Urinary bladder (tissue), 4 donors: ENCODE measurements around the gene LTA. TPM values are rescaled to one million over a fixed set of nuclear protein-coding genes. Genes with fewer than 3 reads are reported as not detected.
"Not testable (repeated sequence)": the region's sequence is repeated elsewhere in the genome, so short reads cannot be mapped to it uniquely, and the experiment has no call there.

Experiments
- DNase-seq: peaks from one replicate; pipeline ENCODE4 v3.0.0-alpha.2; 2015; ENCODE audit errors: extremely low spot score
- H3K27ac ChIP-seq: one replicate; pipeline ENCODE4 v1.5.1; 2013; ENCODE audit warnings: low read depth, mild to moderate bottlenecking, moderate library complexity
- H3K36me3 ChIP-seq: one replicate; pipeline ENCODE4 v1.6.1; 2013; ENCODE audit warnings: mild to moderate bottlenecking, moderate library complexity; ENCODE audit not compliant: insufficient read depth
- H3K4me1 ChIP-seq: one replicate; pipeline ENCODE4 v1.6.1; 2013; ENCODE audit warnings: mild to moderate bottlenecking, moderate library complexity; ENCODE audit not compliant: insufficient read depth
- H3K4me3 ChIP-seq: one replicate; pipeline ENCODE4 v1.5.1; 2013; ENCODE audit warnings: low read depth, low read length
- WGBS: extraction: QIAGEN DNeasy Blood & Tissue Kit; methylation state at CpG from one replicate; pipeline ENCODE4 v1.1.7; 2013; 5-methylcytosine and 5-hydroxymethylcytosine counted together
- polyA plus RNA-seq: library from polyadenylated mRNA; stranded (reverse); fragments of 200-250 nt; gene quantifications from one replicate; pipeline ENCODE4 v1.2.3, GENCODE V29; 2013
- total RNA-seq: library from RNA; depleted of rRNA; stranded (reverse); fragments of >200 nt; gene quantifications from one replicate; pipeline ENCODE4 v1.2.3, GENCODE V29; 2014
- donor health status: healthy with polysubstance abuse.
- donor health status: healthy.

The LTA gene
- total and polyA plus RNA-seq, 2 donors, result 0.06 TPM; not detected in 1

- no peaks in the 10 kb centered on the region for H3K36me3 ChIP-seq
- DNase-seq, result no peak
- peaks cover 2% of the 10 kb centered on the region for H3K4me1 ChIP-seq
- WGBS, result 73% methylated on average over 24 of the region's 24 CpGs
- peak overlapping the region; percentile 53 for H3K27ac ChIP-seq
- peak overlapping the region; percentile 29 for H3K4me3 ChIP-seq
Observed at GRCh38 chr6:31547727-31548543, 24.2 kb upstream of the LTA start.

GRCh38 chr6:31548544-31548873 is 23.6 kb upstream of the LTA start:
- 90% methylated on average over 2 of the region's 2 CpGs for WGBS
- Histone ChIP-seq H3K36me3 (no peaks in the 10 kb centered on the region), H3K4me1 (peaks cover 2% of the 10 kb centered on the region), H3K27ac (no peak overlapping the region), H3K4me3 (no peak overlapping the region)
- DNase-seq, result no peak

GRCh38 chr6:31551371-31551770 is 20.7 kb upstream of the LTA start:
- H3K36me3 ChIP-seq, H3K4me1 ChIP-seq, H3K27ac ChIP-seq, H3K4me3 ChIP-seq, DNase-seq: not testable (repeated sequence)
- 52% methylated on average over 5 of the region's 5 CpGs for WGBS

- H3K4me1 ChIP-seq, result no peaks in the 10 kb centered on the region
- no peak for DNase-seq
- H3K27ac ChIP-seq, result no peak overlapping the region
- H3K36me3 ChIP-seq, result no peaks in the 10 kb centered on the region
- WGBS, result 79% methylated on average over 3 of the region's 3 CpGs
- no peak overlapping the region for H3K4me3 ChIP-seq
Observed at GRCh38 chr6:31556307-31556706, 15.8 kb upstream of the LTA start.

- Histone ChIP-seq H3K36me3 (no peaks in the 10 kb centered on the region), H3K27ac (no peak overlapping the region), H3K4me1 (no peaks in the 10 kb centered on the region), H3K4me3 (no peak overlapping the region)
- no peak for DNase-seq
- WGBS, result 76% methylated on average over 24 of the region's 24 CpGs
Observed at GRCh38 chr6:31557443-31558317, 14.4 kb upstream of the LTA start.

GRCh38 chr6:31558318-31558625 is 13.8 kb upstream of the LTA start:
- WGBS, result 87% methylated on average over 8 of the region's 8 CpGs
- H3K36me3 ChIP-seq, result no peaks in the 10 kb centered on the region
- no peak overlapping the region for H3K27ac ChIP-seq
- no peaks in the 10 kb centered on the region for H3K4me1 ChIP-seq
- no peak overlapping the region for H3K4me3 ChIP-seq
- no peak for DNase-seq

- no peak overlapping the region for H3K4me3 ChIP-seq
- no peaks in the 10 kb centered on the region for H3K36me3 ChIP-seq
- no peak for DNase-seq
- 83% methylated on average over 14 of the region's 14 CpGs for WGBS
- H3K27ac ChIP-seq, result no peak overlapping the region
- no peaks in the 10 kb centered on the region for H3K4me1 ChIP-seq
Observed at GRCh38 chr6:31558631-31559500, 13.2 kb upstream of the LTA start.

GRCh38 chr6:31559606-31559957 is 12.5 kb upstream of the LTA start:
- WGBS, result 73% methylated on average over 4 of the region's 4 CpGs
- Histone ChIP-seq H3K36me3 (no peaks in the 10 kb centered on the region), H3K4me3 (no peak overlapping the region), H3K4me1 (no peaks in the 10 kb centered on the region), H3K27ac (no peak overlapping the region)
- DNase-seq, result no peak

- Histone ChIP-seq H3K27ac (no peak overlapping the region), H3K4me3 (no peak overlapping the region), H3K36me3 (no peaks in the 10 kb centered on the region), H3K4me1 (no peaks in the 10 kb centered on the region)
- no peak for DNase-seq
- 63% methylated on average over 7 of the region's 7 CpGs for WGBS
Observed at GRCh38 chr6:31559958-31560696, 12.0 kb upstream of the LTA start.

GRCh38 chr6:31560697-31561058 is 11.4 kb upstream of the LTA start:
- Histone ChIP-seq H3K4me3 (no peak overlapping the region), H3K27ac (no peak overlapping the region), H3K4me1 (no peaks in the 10 kb centered on the region), H3K36me3 (no peaks in the 10 kb centered on the region)
- DNase-seq, result no peak

- WGBS, result 43% methylated on average over 9 of the region's 9 CpGs
- Histone ChIP-seq H3K27ac (no peak overlapping the region), H3K4me3 (no peak overlapping the region), H3K36me3 (no peaks in the 10 kb centered on the region), H3K4me1 (no peaks in the 10 kb centered on the region)
- no peak for DNase-seq
Observed at GRCh38 chr6:31567531-31568370, 4.3 kb upstream of the LTA start.

GRCh38 chr6:31568537-31568961 is 3.5 kb upstream of the LTA start:
- Histone ChIP-seq H3K4me3 (no peak overlapping the region), H3K4me1 (no peaks in the 10 kb centered on the region), H3K27ac (no peak overlapping the region), H3K36me3 (no peaks in the 10 kb centered on the region)
- 69% methylated on average over 3 of the region's 3 CpGs for WGBS
- DNase-seq, result no peak
